ENCODE data around the gene NECTIN4.
"Not testable (repeated sequence)": the region's sequence is repeated elsewhere in the genome, so short reads cannot be mapped to it uniquely, and the experiment has no call there.

Gene NECTIN4

DNA sequence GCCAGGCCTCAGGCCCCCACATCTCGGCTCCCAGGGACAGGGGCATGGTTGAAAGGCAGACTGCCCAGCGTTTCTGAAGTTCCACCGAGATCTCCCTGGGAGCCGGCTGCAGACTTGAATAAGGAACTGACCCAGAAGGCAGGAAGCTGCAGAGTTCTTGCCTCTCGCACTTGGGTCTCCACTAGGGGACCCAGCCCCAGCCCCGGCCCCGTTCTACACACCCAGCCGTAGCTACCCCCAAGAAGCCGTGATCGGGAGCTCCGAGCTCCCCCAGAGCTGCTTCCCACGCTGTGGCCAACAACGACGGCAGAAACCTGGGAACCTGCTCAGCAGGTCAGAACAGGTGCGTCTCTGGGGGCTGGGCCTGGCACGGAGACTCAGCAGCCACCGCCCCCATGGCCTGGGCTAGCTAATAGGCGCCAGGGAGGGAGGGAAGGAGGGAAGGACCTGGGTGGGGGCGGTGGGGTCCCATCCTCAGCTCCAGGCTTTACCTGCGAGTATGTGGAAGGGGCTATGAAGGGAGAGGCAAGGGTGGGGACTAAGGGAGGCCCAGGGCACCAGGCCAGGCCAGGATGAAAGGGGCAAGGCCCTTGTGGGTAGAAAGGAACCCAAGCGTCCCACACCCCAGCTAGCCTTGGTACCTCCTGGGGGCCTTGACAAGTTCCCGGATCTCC is at the start of gene NECTIN4:
TSS of gene NECTIN4 (minus strand) at position 308 of the 674 bp plus-strand sequence. CDS start at position 46, 262 bp downstream.
- DNase-seq: no peak

DNA sequence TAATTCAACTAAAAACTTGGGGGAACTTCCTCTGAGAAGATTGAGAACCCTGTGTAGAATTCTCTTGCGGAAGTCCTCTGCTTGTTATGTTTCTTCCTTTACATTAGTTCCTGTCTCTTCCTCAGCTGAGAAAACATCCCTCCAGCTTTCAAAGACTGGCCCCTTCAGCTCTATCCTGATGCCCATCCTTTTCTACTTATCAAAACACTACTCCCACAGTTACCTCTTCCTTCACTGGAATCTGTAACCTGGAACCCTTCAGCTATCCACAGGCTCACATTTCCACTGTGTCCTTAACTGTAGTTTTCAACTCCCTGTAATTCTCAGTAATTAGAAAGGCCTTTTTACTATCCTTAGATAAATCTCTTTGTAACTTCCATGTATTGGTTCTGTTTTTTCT is 49.1 kb upstream of the NECTIN4 start:
- no peak for DNase-seq

DNA sequence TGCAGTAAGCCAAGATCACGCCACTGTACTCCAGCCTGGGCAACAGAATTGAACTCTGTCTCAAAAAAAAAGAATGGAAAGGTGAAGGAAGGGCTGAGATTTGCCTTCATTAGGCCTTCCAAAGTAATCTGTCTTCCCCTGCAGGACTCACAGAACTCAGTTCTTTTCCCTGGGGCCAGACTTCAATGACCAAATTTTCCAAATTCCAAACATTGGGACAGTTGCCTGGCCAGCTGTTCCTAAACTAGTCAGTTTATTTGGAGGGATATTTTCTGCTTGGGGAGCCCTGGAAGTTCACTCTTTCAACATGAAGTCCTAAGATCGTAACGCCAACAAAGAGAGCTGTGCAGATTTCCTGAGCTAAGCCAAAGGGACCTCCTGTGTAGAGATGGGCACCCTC is 48.5 kb upstream of the NECTIN4 start:
- no peak for DNase-seq

GRCh38 chr1:161133220-161133740 is 43.9 kb upstream of the NECTIN4 start:
- DNase-seq: no peak

GRCh38 chr1:161132410-161133219 is 43.3 kb upstream of the NECTIN4 start, which contains the start of gene DEDD:
Gene DEDD, minus strand, starts transcription at chr1:161132667. Its CDS starts 8,205 bp downstream, at chr1:161124462.
- peak; percentile 73 for DNase-seq

- no peak for DNase-seq
Measured at GRCh38 chr1:161131523-161132409, 42.4 kb upstream of the NECTIN4 start.

- DNase-seq: no peak
Measured at GRCh38 chr1:161130266-161130665, 40.9 kb upstream of the NECTIN4 start.

GRCh38 chr1:161128591-161129420 is 39.4 kb upstream of the NECTIN4 start:
- no peak for DNase-seq

- no peak for DNase-seq
Measured at GRCh38 chr1:161127649-161128048, 38.3 kb upstream of the NECTIN4 start.

DNA sequence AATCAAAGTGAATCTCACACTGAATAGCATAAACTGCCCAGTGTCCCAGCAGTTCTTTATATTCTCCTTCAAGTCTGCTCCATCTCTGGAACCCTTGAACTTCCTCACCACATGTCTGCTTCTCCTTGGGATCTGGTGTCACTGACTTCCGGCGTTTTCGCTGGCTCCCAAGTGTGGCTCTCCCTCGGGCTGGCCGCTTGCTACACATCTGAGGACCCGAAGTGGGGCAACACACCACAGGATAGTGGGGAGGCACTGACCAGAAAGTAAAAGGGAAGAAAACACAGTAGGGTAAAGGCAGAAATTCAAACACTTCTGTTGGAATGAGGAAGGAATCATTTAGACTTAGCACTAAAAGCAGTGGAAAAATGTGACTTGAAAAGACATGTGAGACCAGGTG is 33.6 kb upstream of the NECTIN4 start:
- no peak for DNase-seq

GRCh38 chr1:161121834-161122233 is 32.5 kb upstream of the NECTIN4 start:
- no peak for DNase-seq

- DNase-seq: no peak
Measured at GRCh38 chr1:161121042-161121650, 31.8 kb upstream of the NECTIN4 start.

DNA sequence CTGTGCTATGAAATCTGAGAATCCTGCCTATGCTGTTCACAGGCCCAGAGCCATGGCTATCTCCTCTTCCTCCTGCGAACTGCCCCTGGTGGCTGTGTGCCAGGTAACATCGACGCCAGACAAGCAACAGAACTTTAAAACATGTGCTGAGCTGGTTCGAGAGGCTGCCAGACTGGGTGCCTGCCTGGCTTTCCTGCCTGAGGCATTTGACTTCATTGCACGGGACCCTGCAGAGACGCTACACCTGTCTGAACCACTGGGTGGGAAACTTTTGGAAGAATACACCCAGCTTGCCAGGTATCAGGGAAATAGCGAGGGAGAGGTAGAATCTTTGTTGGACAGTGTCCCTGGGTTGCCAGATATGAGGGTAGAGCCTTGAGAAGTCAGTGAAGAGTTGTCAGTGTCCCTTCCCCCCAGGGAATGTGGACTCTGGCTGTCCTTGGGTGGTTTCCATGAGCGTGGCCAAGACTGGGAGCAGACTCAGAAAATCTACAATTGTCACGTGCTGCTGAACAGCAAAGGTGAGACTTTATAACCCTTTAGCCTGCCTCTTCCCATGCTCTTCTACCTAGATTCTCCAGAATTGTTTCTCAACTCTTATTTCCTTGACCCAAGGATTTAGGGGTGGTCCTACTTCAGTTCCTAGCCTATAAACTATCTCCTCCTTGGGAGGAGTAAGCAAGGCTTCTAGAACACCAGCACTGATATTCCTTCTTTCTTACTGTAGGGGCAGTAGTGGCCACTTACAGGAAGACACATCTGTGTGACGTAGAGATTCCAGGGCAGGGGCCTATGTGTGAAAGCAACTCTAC is 29.9 kb upstream of the NECTIN4 start:
- peak; percentile 46 for DNase-seq

DNA sequence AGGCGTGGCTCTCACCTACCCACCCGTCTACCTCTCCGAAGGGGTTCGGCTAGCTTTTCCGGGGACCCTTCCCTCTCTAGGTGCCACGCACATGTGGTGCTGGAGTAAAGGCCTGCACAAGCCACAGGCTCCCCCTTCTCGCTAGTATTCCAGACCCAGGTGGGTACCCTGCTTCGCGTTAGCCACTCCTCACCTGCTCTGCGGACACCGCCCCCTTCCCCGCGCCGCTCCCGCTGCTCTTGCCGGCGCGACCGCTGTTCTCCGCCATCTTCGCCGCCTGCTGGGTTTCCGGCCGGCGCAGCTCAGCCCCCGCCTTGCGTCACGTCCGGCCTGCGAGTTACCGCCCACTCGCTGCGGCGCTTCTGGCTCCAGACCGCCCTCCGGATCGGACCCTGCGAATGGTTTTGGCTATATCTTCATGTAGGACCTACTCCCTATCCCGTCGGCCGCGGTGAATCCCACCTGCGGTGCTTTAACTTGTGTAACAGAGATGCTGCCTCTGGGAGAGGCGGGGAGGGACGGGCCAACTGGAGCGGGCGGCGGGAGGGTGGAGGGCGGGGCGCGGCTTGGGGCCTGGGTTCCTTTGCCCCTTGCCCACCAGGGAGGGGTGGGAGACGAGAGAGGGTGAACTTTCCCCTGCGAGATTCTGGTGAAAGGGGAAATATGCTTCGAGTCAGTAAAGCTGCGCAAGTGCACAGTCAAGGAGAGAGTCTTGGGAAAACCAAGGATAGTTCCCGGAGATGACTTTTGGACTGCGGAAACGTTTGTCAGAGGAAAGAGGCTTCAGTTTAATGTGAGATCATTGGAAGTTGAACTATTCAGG is 28.6 kb upstream of the NECTIN4 start, which contains the start of the genes NIT1 and PFDN2:
TSS of gene NIT1 (plus strand) at position 347 of the 823 bp plus-strand sequence. CDS start at position 419, 72 bp downstream.
TSS of gene PFDN2 (minus strand) at position 279 of the 823 bp plus-strand sequence. CDS start at position 268, 11 bp downstream.
- peak; percentile 63 for DNase-seq

- DNase-seq: not testable (repeated sequence)
Measured at GRCh38 chr1:161115961-161116360, 26.6 kb upstream of the NECTIN4 start.

- no peak for DNase-seq
Measured at GRCh38 chr1:161115132-161115711, 25.9 kb upstream of the NECTIN4 start.

DNA sequence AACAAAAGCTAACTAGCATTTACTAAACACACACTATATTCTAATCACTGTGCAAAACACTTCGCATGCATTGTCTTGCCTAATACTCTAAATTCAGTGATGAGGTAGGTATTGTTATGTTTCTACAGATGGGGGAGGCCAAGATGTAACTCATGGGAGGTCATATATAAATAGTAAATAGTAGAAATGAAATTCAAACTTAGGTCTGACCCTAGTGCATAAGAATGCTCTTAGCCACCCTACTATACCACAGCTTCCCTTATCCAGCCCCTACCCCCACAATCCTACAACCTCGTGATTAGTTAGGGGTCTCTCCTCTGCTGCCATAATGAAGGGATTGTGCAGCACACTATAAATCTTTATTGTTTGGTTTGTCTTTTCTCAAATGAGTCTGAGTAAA is 25.2 kb upstream of the NECTIN4 start:
- DNase-seq: no peak

DNA sequence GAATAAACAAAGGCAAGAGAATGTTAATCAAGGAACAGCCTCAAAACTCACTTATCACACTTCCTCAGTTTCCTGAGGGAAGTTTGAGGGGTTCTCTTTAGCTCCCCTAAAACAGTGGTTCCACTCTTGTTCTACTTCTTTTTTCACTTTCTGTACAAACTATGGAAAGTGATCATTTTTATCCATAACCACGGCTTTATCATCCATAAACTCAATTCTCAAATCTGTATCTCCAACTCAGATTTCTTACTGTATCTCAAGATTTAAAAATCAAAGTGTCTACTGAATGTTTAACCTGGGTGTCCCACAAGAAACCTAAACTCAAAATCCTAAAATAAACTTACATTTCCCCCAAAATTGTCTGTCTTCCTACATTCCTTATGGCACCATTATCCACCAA is 24.6 kb upstream of the NECTIN4 start:
- no peak for DNase-seq

DNA sequence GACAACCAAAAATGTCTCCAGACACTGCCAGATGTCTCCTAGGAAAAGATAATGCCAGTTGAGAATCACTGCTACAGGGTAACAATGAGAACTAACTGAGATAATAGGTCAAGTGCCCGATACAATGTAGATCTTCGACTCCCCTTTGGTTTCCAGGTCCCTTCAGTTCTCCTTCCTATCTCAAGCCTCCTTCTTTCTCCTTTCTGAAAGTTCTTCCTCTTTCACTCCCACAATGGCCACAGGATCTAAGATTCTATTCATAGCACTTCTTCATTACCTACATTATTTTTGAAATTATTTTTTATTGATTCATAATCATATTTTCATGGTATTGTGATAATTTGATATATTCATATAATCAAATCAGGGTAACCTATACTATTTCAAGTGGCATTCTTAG is 22.2 kb upstream of the NECTIN4 start:
- DNase-seq: no peak
